NK-92 (cell line): ENCODE results near the gene CHRM1.
"Not testable (repeated sequence)": the region's sequence is repeated elsewhere in the genome, so short reads cannot be mapped to it uniquely, and the experiment has no call there.

Source experiments
- DNase-seq: peaks from one replicate; lab custom pipeline; 2025; ENCODE audit not compliant: unreplicated experiment; lab: John Stamatoyannopoulos, UW

The CHRM1 gene, protein sequence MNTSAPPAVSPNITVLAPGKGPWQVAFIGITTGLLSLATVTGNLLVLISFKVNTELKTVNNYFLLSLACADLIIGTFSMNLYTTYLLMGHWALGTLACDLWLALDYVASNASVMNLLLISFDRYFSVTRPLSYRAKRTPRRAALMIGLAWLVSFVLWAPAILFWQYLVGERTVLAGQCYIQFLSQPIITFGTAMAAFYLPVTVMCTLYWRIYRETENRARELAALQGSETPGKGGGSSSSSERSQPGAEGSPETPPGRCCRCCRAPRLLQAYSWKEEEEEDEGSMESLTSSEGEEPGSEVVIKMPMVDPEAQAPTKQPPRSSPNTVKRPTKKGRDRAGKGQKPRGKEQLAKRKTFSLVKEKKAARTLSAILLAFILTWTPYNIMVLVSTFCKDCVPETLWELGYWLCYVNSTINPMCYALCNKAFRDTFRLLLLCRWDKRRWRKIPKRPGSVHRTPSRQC

GRCh38 chr11:62921201-62921572, at the start of gene CHRM1:
Gene CHRM1, minus strand, starts transcription at chr11:62921363. Its CDS starts 10,263 bp downstream, at chr11:62911100.
- DNase-seq, result no peak

GRCh38 chr11:62965574-62965973, 44.4 kb upstream of the CHRM1 start:
- no peak for DNase-seq

DNA sequence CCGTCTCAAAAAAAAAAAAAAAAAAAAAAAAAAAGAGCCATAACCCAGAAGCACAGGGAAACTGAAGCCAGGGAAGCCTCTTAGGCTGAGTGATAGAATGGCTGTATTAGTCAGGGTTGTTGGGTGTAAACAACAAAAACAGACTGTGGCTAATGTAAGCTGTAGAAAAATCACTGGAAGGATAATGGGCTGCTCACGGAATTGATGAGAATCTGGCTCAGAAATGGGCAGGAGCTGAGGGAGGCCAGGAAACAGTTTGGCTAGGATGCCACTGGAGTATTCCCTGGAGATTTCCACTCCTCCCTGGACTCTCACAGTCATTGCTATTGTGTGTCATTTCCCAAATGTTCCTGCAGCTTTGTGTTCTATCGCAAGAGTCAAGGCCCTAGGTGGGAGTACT, 41.2 kb upstream of the CHRM1 start:
- no peak for DNase-seq

DNA sequence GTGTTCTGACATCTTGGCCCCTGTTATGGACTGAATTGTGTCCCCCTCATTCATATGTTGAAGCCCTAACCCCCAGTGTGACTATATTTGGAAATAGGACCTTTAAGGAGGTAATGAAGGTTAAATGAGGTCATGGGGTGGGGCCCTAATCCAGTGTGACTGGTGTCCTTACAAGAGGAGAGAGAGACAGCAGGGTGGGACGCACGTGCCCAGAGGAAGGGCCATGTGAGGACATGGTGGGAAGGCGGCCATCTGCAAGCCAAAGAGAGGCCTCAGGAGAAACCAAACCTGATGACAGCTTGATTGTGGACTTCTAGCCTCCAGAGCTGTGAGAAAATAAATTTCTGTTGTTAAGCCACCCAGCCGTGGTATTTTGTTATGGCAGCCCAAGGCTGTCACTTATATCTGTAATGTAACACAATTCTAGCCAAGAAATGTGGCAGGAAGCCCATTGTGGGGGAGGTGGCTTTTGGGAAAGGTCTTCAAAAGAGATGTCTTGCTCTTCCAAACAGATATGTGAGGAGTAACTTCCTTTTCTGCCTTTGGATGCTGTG, 39.9 kb upstream of the CHRM1 start:
- no peak for DNase-seq

DNA sequence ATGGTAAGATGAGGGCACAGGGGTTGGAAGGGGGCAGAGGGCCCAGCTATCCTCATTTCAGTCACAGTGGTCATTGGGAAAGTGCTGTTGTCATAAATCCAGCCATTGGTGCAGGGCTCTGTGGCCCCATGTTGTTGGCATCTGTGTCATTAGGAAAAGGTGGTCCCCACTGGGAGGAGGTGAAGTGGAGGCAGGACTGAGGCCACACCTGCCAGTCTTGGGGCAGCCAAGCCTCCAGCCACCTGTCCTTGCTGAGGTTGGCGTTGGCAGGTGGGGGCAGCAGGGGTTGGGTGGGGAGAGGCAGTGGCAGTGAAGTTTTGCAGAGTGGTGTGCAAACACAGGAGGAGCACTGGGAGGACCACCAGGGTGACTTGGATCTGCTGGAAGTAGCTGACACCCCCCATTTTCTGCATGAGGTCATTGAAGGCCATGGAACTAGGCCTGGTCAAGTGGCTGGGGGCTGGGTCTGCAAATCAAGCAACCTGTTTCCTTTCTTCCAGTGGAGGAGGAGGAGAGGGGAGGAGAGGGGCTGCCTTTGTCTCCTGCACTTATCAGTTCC, 38.3 kb upstream of the CHRM1 start:
- DNase-seq, result no peak

- DNase-seq, result no peak
Observed at GRCh38 chr11:62958547-62959421, 37.6 kb upstream of the CHRM1 start.

DNA sequence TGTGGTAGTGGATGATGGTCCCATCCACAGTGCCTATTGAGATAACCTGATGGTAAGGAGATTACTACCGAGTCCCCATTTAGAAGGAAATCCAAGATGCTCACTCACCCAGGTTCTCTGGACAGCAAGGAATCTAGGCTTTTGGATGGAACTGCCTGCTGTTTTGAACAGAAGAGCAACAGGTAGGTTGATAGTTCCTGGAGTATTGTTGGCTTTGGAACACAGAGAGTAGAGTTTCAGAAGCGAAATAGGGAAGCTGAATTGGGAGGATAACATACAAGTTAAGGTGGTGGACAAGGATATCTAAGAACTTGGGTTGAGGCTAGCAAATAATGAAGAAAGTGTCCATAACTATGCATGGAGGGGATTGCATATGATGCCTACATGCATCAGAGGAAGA, 36.0 kb upstream of the CHRM1 start:
- DNase-seq, result no peak

DNA sequence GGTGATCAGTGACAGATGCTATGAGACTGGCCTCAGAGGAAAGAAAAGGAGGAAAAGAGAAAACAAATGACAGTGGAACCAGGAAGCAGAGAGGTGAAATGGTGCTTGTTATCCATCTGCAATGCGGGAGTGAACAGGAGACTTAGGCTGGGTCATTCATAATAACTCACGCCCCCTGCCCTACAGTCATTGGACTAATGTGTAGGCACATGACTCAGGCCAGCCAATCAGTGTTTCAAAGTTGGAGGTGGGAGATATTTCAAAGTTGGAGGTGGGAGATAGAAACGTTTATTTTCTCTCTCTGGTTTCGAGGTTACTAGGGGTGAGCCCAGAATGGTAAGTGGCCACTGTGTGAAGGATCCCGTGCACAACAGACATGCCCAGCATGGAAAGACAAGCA, 33.3 kb upstream of the CHRM1 start:
- DNase-seq, result no peak

DNA sequence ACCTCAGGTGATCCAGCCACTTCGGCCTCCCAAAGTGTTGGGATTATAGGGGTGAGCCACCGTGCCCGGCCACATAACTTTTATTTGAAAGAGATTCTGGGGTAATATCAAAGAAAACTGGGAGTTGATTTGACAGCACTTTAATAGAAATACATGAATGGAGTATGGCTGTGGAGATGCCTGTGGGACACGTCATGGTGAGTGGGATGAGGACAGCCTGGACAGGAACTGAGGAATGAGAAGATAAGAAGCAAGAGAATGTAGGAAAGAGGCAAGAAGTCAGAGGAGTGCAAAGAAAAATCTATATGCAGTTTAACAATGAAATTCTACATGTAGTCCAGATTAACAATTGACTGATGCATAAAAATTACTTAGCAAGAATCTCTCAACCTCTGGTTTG, 32.6 kb upstream of the CHRM1 start:
- no peak for DNase-seq

- DNase-seq, result no peak
Observed at GRCh38 chr11:62948765-62949320, 27.7 kb upstream of the CHRM1 start.

DNA sequence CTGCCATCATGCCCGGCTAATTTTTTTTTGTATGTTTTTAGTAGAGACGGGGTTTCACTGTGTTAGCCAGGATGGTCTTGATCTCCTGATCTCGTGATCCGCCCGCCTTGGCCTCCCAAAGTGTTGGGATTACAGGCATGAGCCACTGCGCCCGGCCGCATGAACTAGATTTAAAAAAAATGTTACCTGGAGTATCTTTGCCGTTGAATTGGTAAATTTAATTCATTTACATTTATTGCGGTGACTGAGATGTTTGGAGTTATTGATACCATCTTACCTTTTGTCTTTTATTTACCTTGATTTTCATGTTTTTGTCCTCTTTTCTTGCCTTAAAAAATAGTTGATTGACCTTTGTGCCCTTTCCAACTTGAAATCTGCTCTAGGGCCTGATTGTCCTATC, 24.4 kb upstream of the CHRM1 start:
- DNase-seq, result not testable (repeated sequence)

DNA sequence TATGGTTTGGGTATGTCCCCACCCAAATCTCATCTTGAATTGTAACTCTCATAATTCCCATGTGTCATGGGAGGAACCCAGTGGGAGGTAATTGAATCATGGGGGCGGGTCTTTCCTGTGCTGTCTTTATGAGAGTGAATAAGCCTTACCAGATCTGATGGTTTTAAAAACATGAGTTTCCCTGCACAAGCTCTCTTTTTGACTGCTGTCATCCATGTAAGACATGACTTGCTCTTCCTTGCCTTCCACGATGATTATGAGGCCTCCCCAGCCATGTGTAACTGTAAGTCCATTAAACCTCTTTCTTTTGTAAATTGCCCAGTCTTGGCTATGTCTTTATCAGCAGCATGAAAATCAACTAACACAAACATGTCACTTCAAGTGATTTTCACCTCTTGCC, 16.4 kb upstream of the CHRM1 start:
- DNase-seq, result not testable (repeated sequence)

DNA sequence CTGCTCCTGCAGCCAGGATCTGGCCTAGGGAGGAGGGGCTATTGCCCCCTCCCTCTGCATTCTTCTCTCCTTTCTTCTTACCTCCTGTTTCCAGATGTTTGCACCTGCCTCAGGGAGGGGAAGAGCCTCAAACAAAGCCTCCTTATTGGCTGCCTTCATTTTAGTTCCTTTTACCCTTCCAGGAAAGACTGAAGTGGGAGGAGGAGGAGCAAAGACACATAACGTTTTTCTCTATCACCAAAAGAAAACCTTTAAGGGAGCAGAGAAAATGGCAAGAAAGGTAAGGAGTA, 13.3 kb upstream of the CHRM1 start:
- DNase-seq, result no peak

- DNase-seq, result no peak
Observed at GRCh38 chr11:62933750-62934495, 12.8 kb upstream of the CHRM1 start.

DNA sequence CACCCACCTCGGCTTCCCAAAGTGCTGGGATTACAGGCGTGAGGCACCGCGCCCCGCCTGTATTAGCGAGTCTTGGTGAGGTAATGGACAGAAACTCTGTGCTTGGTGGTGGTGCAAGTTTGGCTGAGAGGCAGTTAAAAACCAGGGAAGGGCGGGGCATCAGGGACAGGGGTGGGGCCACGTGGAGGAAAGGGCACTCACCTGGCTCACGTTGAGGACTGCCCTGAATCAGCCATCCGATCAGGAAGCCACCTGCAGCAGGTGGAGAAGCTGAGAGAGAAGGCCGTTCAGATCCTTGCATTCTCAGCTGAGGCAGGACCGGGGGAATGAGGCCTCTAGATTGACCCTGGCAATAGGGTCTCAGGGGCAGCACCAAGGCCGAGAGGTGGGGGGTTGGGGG, 12.1 kb upstream of the CHRM1 start:
- no peak for DNase-seq

DNA sequence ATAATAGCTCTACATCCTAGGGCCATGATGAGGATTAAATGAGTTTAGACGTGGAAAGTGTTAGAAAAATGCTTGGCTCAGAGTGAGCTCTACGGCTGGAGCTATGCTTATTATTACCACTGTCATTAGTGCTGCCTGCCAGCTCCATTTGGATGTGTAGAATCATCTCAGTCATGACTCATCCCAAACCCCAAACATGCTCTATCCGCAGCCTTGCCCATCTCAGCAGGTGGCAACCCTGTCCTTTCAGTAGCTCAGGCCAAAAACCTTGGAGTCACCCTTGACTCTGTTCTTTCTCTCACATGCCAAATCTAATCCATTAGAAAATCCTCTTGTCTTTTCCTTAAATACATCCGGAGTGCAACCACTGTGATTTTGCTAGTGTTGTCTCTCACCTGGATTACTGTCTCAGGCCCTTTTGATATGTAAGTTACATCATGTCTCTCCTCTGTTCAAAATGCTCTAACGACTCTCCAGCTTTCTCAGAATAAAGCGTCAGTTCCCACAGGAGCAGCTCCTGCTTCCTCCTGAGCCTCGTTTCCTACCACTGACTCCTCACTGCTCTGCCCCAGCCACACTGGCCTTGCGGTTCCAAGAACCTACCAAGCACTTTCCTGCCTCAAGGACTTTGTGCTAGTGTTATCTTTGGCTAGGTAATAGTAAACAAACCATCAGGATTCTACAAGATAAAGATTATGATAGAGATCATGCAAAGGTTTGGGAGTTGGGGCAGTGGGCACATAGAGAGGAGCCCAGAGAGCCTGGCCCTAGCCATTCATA, 10.5 kb upstream of the CHRM1 start:
- DNase-seq, result no peak

DNA sequence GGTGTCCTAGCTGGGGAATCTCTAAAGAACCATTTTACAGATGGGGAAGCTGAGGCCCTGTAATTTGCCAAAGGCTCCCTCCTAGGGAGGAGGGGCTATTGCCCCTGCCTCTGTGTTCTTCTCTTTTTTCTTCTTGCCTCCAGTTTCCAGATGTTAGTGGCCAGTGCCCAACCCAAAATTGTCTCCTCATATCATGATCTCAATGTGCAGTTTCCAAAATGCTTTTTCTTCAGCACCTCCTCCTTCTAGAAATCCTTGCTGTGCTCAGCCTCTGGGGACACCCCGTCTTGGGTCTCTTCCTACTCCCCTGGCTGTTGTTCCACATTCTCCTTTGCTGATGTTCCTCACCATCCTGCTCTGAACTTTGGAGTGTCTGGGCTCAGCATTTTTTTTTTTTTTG, 9.5 kb upstream of the CHRM1 start:
- DNase-seq, result no peak

GRCh38 chr11:62930157-62930556, 9.0 kb upstream of the CHRM1 start:
- no peak for DNase-seq

DNA sequence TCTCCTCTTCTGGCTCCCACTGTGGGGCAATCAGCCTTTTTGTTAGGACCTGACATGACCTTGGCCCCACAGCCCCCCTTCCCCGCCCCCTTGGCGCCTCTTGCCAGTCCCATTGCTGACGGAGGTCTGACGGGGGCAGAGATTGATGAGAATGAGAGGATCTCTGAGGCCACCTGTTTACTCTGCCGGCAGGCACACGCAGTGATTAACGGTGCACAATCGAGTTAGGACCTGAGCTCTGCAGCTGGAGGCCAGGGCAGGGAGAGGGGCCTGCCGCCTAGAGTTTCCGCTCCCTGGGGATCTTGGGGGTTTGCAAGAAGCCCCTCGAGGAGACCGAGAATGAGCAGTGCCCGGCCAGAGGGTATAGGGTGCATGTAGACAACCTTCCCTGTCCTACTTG, 6.8 kb upstream of the CHRM1 start:
- DNase-seq, result no peak
